Endothelial cell of umbilical vein (primary cell): ENCODE results near the gene ZC3H14.

Experiments
- CTCF ChIP-seq, 2 donors: IDR thresholded peaks; 1 replicate in 1 of 2; 2 replicates in 1 of 2; pipeline ENCODE4 v1.5.1; 2011; ENCODE audit warnings: low read length in 2 of 2, mild to moderate bottlenecking in 2 of 2, moderate library complexity in 2 of 2, control low read depth in 1 of 2, inconsistent platforms in 1 of 2, low read depth in 1 of 2; ENCODE audit not compliant: insufficient read depth in 1 of 2; ENCODE audit errors: extremely low read depth in 1 of 2
- EZH2 ChIP-seq: IDR thresholded peaks from 2 replicates; pipeline ENCODE4 v1.6.1; 2012; ENCODE audit warnings: borderline replicate concordance, low read depth, mild to moderate bottlenecking, moderate library complexity, low read length, inconsistent platforms; ENCODE audit not compliant: severe bottlenecking
- FOS ChIP-seq: IDR thresholded peaks from 2 replicates; pipeline ENCODE4 v1.6.1; 2011; ENCODE audit warnings: mild to moderate bottlenecking, low read length, moderate library complexity, borderline replicate concordance; ENCODE audit not compliant: insufficient read depth
- GATA2 ChIP-seq: IDR thresholded peaks from 2 replicates; pipeline ENCODE4 v1.7.0; 2011; ENCODE audit warnings: low read depth, mild to moderate bottlenecking, moderate library complexity, mixed read lengths, low read length; ENCODE audit not compliant: insufficient read length, insufficient read depth
- JUN ChIP-seq: IDR thresholded peaks from 2 replicates; pipeline ENCODE4 v1.6.1; 2011; ENCODE audit warnings: borderline replicate concordance, low read depth; ENCODE audit not compliant: insufficient read length, insufficient read depth
- MAX ChIP-seq: IDR thresholded peaks from 2 replicates; pipeline ENCODE4 v1.6.1; 2011; ENCODE audit not compliant: insufficient read depth, insufficient read length
- MYC ChIP-seq: IDR thresholded peaks from one replicate; pipeline ENCODE4 v1.6.1; 2011; ENCODE audit warnings: mild to moderate bottlenecking, low read depth, low read length
- POLR2A ChIP-seq: IDR thresholded peaks from 2 replicates; pipeline ENCODE4 v1.6.1; 2012; ENCODE audit warnings: low read depth, mild to moderate bottlenecking, control low read depth, low read length
- POLR2AphosphoS5 ChIP-seq: IDR thresholded peaks from 2 replicates; pipeline ENCODE4 v1.6.1; 2012; ENCODE audit warnings: low read depth, mild to moderate bottlenecking, control low read depth, low read length, moderate library complexity; ENCODE audit not compliant: insufficient read depth

GRCh38 chr14:88516861-88517357, 45.9 kb upstream of the ZC3H14 start:
- TF ChIP-seq POLR2AphosphoS5 (no peak), CTCF (IDR thresholded peaks at IDR 0.05; ENCODE audit: extremely low read depth in 1 of 2, insufficient read depth in 1 of 2, low read depth in 1 of 2, low read length in 2 of 2) (no peak), MYC (no peak), POLR2A (no peak), JUN (no peak), EZH2 (no peak), FOS (no peak), MAX (no peak), GATA2 (no peak)
